Mesenchymal stem cell (in vitro differentiated cells and primary cell): ENCODE data around the gene SFT2D3.

ENCODE experiments used
- DNase-seq: peaks from one replicate; pipeline ENCODE4 v3.0.0-alpha.2; 2013
- H2AFZ ChIP-seq: one replicate; pipeline ENCODE4 v1.6.1; 2013; ENCODE audit warnings: low read depth, mild to moderate bottlenecking, control low read depth, inconsistent platforms, low read length, moderate library complexity
- H2AK5ac ChIP-seq: 2 replicates; pipeline ENCODE4 v1.6.1; 2013; ENCODE audit warnings: low read length, moderate library complexity, mild to moderate bottlenecking, inconsistent platforms; ENCODE audit not compliant: severe bottlenecking
- H2BK120ac ChIP-seq: one replicate; pipeline ENCODE4 v1.6.1; 2013; ENCODE audit warnings: low read depth, mild to moderate bottlenecking, inconsistent platforms, low read length, moderate library complexity
- H2BK12ac ChIP-seq, 2 experiments: one replicate each; pipeline ENCODE4 v1.6.1; 2013; ENCODE audit warnings: inconsistent platforms in 2 of 2, low read length in 2 of 2, mild to moderate bottlenecking in 2 of 2, moderate library complexity in 2 of 2, control low read depth in 1 of 2
- H2BK15ac ChIP-seq: one replicate; pipeline ENCODE4 v1.6.1; 2013; ENCODE audit warnings: mild to moderate bottlenecking, low read depth, inconsistent platforms; ENCODE audit not compliant: poor library complexity, severe bottlenecking
- H2BK5ac ChIP-seq: 2 replicates; pipeline ENCODE4 v1.6.1; 2013; ENCODE audit warnings: low read depth, mild to moderate bottlenecking, low read length, control low read depth, inconsistent platforms; ENCODE audit not compliant: poor library complexity, severe bottlenecking
- H3K14ac ChIP-seq, 2 experiments: one replicate each; pipeline ENCODE4 v1.6.1; 2013; ENCODE audit warnings: inconsistent platforms in 2 of 2, low read length in 2 of 2, control low read depth in 1 of 2, mild to moderate bottlenecking in 1 of 2, moderate library complexity in 1 of 2
- H3K18ac ChIP-seq, 2 experiments: one replicate each; pipeline ENCODE4 v1.6.1; 2013; ENCODE audit warnings: inconsistent platforms in 2 of 2, low read length in 2 of 2, control low read depth in 1 of 2, low read depth in 1 of 2, mild to moderate bottlenecking in 1 of 2
- H3K23ac ChIP-seq, 2 experiments: one replicate each; pipeline ENCODE4 v1.6.1; 2013; ENCODE audit warnings: inconsistent platforms in 2 of 2, low read length in 2 of 2, mild to moderate bottlenecking in 2 of 2, moderate library complexity in 2 of 2, control low read depth in 1 of 2
- H3K27ac ChIP-seq: 2 replicates; pipeline ENCODE4 v1.5.1; 2013; ENCODE audit warnings: mild to moderate bottlenecking, moderate library complexity, low read length, control low read depth, inconsistent platforms; ENCODE audit not compliant: poor library complexity, severe bottlenecking
- H3K27me3 ChIP-seq, 2 experiments: 2 replicates each; pipeline versions ENCODE4 v1.6.1 to v1.7.0; 2013; ENCODE audit warnings: low read length in 2 of 2, mild to moderate bottlenecking in 2 of 2, moderate library complexity in 2 of 2, control low read depth in 1 of 2, inconsistent platforms in 1 of 2; ENCODE audit not compliant: control insufficient read depth in 1 of 2, insufficient read depth in 1 of 2
- H3K36me3 ChIP-seq, 2 experiments: 2 replicates each; pipeline versions ENCODE4 v1.6.1 to v1.7.0; 2013; ENCODE audit warnings: low read length in 2 of 2, control low read depth in 1 of 2, inconsistent platforms in 1 of 2, low read depth in 1 of 2, mild to moderate bottlenecking in 1 of 2; ENCODE audit not compliant: insufficient read depth in 2 of 2, control insufficient read depth in 1 of 2
- H3K4ac ChIP-seq, 2 experiments: one replicate each; pipeline ENCODE4 v1.6.1; 2013; ENCODE audit warnings: inconsistent platforms in 2 of 2, low read length in 2 of 2, mild to moderate bottlenecking in 2 of 2, moderate library complexity in 2 of 2, control low read depth in 1 of 2, low read depth in 1 of 2
- H3K4me1 ChIP-seq: 2 replicates; pipeline ENCODE4 v1.6.1; 2013; ENCODE audit warnings: low read depth, low read length, control low read depth; ENCODE audit not compliant: control insufficient read depth, insufficient read depth
- H3K4me2 ChIP-seq: 2 replicates; pipeline ENCODE4 v1.6.1; 2013; ENCODE audit warnings: low read length, mild to moderate bottlenecking, inconsistent platforms; ENCODE audit not compliant: poor library complexity, severe bottlenecking
- H3K4me3 ChIP-seq, 2 experiments: 2 replicates each; pipeline versions ENCODE4 v1.5.1 to v1.7.0; 2013; ENCODE audit warnings: low read length in 2 of 2, mild to moderate bottlenecking in 2 of 2, control low read depth in 1 of 2, low read depth in 1 of 2; ENCODE audit not compliant: insufficient read depth in 1 of 2
- H3K79me1 ChIP-seq: replicated peaks from 2 replicates; pipeline ENCODE4 v1.6.1; 2013; ENCODE audit warnings: mild to moderate bottlenecking, control low read depth, low read length, inconsistent platforms; ENCODE audit not compliant: poor library complexity, severe bottlenecking
- H3K9ac ChIP-seq: 2 replicates; pipeline ENCODE4 v1.7.0; 2013; ENCODE audit warnings: mild to moderate bottlenecking, low read length, moderate library complexity
- H3K9me3 ChIP-seq: 2 replicates; pipeline ENCODE4 v1.7.0; 2013; ENCODE audit warnings: mild to moderate bottlenecking, low read length; ENCODE audit not compliant: control insufficient read depth
- H4K8ac ChIP-seq: one replicate; pipeline ENCODE4 v1.6.1; 2013; ENCODE audit warnings: inconsistent platforms, mild to moderate bottlenecking, low read length, moderate library complexity
- H4K91ac ChIP-seq: one replicate; pipeline ENCODE4 v1.6.1; 2013; ENCODE audit warnings: mild to moderate bottlenecking, low read length, inconsistent platforms
- WGBS: methylation state at CpG from one replicate; pipeline ENCODE4 v1.1.7; 2013; ENCODE audit warnings: mixed read lengths; 5-methylcytosine and 5-hydroxymethylcytosine counted together

SFT2D3 gene

DNA sequence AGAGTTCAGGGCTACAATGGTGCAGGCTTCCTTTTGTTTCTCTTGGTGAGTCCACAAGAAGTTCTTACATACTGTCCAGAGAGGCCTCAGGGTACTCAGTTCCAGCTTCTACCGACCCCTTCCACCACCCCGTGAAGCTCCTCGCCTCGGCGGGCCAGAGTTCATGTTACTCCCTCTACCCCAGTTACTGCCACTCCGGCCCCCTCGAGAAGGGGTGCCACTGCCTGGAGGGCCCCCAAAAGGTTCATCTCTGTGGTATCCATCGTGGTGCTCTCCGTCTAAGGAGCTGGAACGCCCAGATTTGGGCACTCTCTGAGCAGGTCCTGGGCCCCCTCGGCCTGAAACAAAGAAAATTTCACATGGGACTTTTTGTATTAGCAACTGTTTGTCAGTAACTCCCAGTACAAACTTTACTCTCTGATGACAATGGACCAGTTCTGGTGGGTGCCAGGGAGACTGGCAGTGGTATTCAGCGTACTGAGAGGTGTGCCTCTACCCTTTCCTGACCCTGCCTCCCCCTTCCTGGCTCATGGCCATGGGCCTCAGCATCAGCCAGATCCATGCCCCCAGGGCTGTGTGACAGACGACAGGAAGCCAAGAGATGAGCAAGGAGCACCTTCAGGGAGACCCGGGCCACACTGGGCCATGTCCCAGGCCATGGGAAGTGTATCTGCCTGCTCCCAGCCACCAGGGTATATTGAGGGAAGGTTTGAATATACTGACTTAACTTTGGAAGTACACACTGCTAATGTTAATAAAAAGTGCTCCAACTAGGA lies 5.1 kb downstream of the SFT2D3 start:
- no peak for DNase-seq
- H2AK5ac ChIP-seq = no peak overlapping the region
- WGBS = 98% methylated on average over 14 of the region's 14 CpGs

DNA sequence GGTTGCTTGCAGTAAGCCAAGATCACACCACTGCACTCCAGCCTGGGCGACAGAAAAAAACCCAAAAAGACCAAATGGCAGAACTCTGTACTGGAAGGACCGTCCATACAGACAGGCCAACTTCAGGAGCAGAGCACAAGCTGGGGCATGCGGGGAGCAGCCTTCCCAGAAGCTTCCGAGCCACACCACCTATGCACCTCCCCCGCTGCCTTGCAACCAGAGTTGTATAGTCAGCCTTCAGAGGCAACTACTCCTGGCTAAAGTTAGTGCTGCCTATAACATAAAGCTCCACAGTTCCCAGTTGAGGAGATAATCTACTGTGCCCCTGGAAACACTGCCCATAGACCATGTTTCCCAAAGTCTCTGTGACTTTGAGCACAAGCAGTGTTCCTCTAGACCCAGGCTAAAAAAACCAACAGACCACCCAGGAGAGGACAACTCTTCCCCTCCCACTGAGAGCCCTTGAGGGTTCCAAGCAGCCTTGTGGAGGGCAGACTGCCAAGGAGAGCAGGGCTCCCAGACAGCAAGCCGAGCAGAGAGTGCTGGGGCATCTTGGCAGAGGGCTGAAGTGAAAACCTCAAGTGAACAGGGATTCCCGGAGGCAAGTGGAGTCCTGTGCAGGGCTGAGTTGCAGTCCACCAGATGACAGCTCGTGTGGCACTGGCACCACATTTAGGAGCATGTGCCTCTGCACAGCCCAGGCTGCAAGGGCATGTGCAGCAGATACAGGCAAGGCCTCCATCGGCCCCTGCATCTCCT lies 6.8 kb downstream of the SFT2D3 start:
- WGBS = 96% methylated on average over 9 of the region's 9 CpGs
- no peak overlapping the region for H3K4me2 ChIP-seq
- H2BK12ac ChIP-seq = no peak overlapping the region
- no peaks in the 10 kb centered on the region for H3K9me3 ChIP-seq
- peaks cover 38 to 49% of the 10 kb centered on the region in 2 experiments for H3K36me3 ChIP-seq
- no peak for DNase-seq
- H4K91ac ChIP-seq = peak overlapping the region; percentile 9
- no peak overlapping the region for H2BK5ac ChIP-seq
- H2BK15ac ChIP-seq = no peak overlapping the region
- H3K27ac ChIP-seq = no peak overlapping the region
- H3K18ac ChIP-seq = no peak overlapping the region
- peak overlapping the region in 1 of 2 experiments; percentile 66 for H3K14ac ChIP-seq
- H3K79me1 ChIP-seq = peaks cover 23% of the 10 kb centered on the region
- no peak overlapping the region for H3K23ac ChIP-seq
- no peak overlapping the region for H3K4me3 ChIP-seq
- H2BK120ac ChIP-seq = no peak overlapping the region
- no peak overlapping the region for H2AFZ ChIP-seq
- H4K8ac ChIP-seq = no peak overlapping the region
- H2AK5ac ChIP-seq = no peak overlapping the region
- no peak overlapping the region for H3K9ac ChIP-seq
- peaks cover 11% of the 10 kb centered on the region for H3K4me1 ChIP-seq
- H3K27me3 ChIP-seq = no peaks in the 10 kb centered on the region
- H3K4ac ChIP-seq = no peak overlapping the region

More for the DNA sequence above, 5.1 kb downstream of the SFT2D3 start:
- H4K8ac ChIP-seq = no peak overlapping the region
- H2BK120ac ChIP-seq = no peak overlapping the region
- peaks cover 15% of the 10 kb centered on the region for H3K4me1 ChIP-seq
- H4K91ac ChIP-seq = no peak overlapping the region
- H3K4me2 ChIP-seq = no peak overlapping the region
- no peaks in the 10 kb centered on the region for H3K27me3 ChIP-seq
- H3K27ac ChIP-seq = no peak overlapping the region
- H3K79me1 ChIP-seq = peaks cover 22% of the 10 kb centered on the region
- H3K9me3 ChIP-seq = no peaks in the 10 kb centered on the region
- H2AFZ ChIP-seq = no peak overlapping the region
- no peak overlapping the region for H3K18ac ChIP-seq
- H3K4me3 ChIP-seq = no peak overlapping the region
- no peak overlapping the region for H3K4ac ChIP-seq
- H3K14ac ChIP-seq = no peak overlapping the region
- no peak overlapping the region for H3K23ac ChIP-seq
- H2BK12ac ChIP-seq = peak overlapping the region in 1 of 2 experiments; percentile 15
- peak overlapping the region; percentile 68 for H3K9ac ChIP-seq
- no peak overlapping the region for H2BK15ac ChIP-seq
- no peak overlapping the region for H2BK5ac ChIP-seq
- H3K36me3 ChIP-seq = peaks cover 38 to 52% of the 10 kb centered on the region in 2 experiments

DNA sequence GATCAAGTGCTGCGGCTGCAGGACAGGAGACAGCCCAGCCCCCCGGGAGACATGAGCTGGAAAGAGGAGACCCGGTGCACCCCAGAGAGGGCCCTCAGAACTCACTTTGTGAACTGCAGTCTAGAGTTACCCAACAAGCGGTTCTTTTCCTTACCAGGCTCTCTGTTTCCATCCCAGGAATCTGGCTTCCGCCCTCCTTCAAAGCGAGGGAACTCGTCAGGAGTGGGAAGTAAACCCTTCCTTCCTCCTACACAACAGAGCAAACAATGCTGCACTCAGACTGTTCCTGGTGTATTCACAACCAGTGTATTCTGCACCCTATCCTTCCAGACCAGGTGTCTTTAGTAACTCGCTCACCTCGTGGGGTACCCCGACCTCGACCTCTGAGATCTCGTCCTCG lies 8.0 kb downstream of the SFT2D3 start:
- no peak for DNase-seq
- H3K4me2 ChIP-seq = no peak overlapping the region
- no peak overlapping the region for H4K8ac ChIP-seq
- H3K14ac ChIP-seq = no peak overlapping the region
- H2AFZ ChIP-seq = no peak overlapping the region
- no peak overlapping the region for H4K91ac ChIP-seq
- H2AK5ac ChIP-seq = no peak overlapping the region
- no peaks in the 10 kb centered on the region for H3K9me3 ChIP-seq
- H3K36me3 ChIP-seq = peaks cover 44 to 45% of the 10 kb centered on the region in 2 experiments
- H2BK12ac ChIP-seq = no peak overlapping the region
- no peak overlapping the region for H3K27ac ChIP-seq
- no peak overlapping the region for H3K23ac ChIP-seq
- no peak overlapping the region for H2BK120ac ChIP-seq
- H3K4me3 ChIP-seq = no peak overlapping the region
- H3K79me1 ChIP-seq = peaks cover 21% of the 10 kb centered on the region
- 97% methylated on average over 13 of the region's 13 CpGs for WGBS
- H3K27me3 ChIP-seq = no peaks in the 10 kb centered on the region
- no peak overlapping the region for H3K4ac ChIP-seq
- no peak overlapping the region for H3K18ac ChIP-seq
- H3K9ac ChIP-seq = no peak overlapping the region
- H2BK5ac ChIP-seq = no peak overlapping the region
- peaks cover 8% of the 10 kb centered on the region for H3K4me1 ChIP-seq
- H2BK15ac ChIP-seq = no peak overlapping the region

DNA sequence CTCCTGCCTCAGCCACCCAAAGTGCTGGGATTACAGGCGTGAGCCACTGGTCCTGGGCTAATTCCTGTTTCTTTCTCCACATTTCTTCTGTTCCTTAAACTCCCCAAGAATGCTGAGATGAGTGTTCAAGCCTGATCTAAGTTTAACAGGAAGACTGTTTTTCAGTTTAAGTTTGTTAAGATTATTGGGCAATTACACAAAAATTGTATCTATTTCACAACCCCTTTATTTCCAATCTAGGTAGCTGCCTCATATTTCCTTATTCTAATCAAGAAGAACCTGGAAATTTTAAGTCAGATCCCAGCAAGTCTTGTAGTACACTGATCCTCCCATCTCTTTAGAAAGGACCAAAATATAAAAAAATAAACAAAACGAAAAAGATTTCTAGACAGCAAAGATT lies 11.7 kb downstream of the SFT2D3 start:
- WGBS = 86% methylated on average over 2 of the region's 2 CpGs
- H3K23ac ChIP-seq = no peak overlapping the region
- peaks cover 18% of the 10 kb centered on the region for H3K79me1 ChIP-seq
- H4K91ac ChIP-seq = no peak overlapping the region
- H3K36me3 ChIP-seq = peaks cover 36 to 56% of the 10 kb centered on the region in 2 experiments
- H2AK5ac ChIP-seq = no peak overlapping the region
- no peak overlapping the region for H3K14ac ChIP-seq
- DNase-seq = no peak
- H2BK5ac ChIP-seq = no peak overlapping the region
- no peak overlapping the region for H4K8ac ChIP-seq
- H2BK15ac ChIP-seq = no peak overlapping the region
- H3K9me3 ChIP-seq = no peaks in the 10 kb centered on the region
- H3K4ac ChIP-seq = no peak overlapping the region
- H3K4me2 ChIP-seq = no peak overlapping the region
- H3K4me1 ChIP-seq = peaks cover 6% of the 10 kb centered on the region
- no peak overlapping the region for H2BK120ac ChIP-seq
- H3K18ac ChIP-seq = no peak overlapping the region
- H3K9ac ChIP-seq = no peak overlapping the region
- H3K4me3 ChIP-seq = no peak overlapping the region
- H2BK12ac ChIP-seq = no peak overlapping the region
- no peak overlapping the region for H3K27ac ChIP-seq
- H2AFZ ChIP-seq = no peak overlapping the region
- no peaks in the 10 kb centered on the region for H3K27me3 ChIP-seq
